Upper lobe of left lung (tissue), 4 donors: Measurements from ENCODE around the gene STARD7.

Source experiments
- CTCF ChIP-seq, 6 experiments: fragments of 450-650 bp in 4 of 6; fragments of 200-600 bp in 2 of 6; sonication (generic) in 2 of 6; IDR thresholded peaks; one replicate each; pipeline ENCODE4 v1.5.1; 2016 to 2019; ENCODE audit warnings: antibody characterized with exemption in 6 of 6
- POLR2A ChIP-seq, 4 donors: fragments of 450-650 bp; IDR thresholded peaks; one replicate each; pipeline ENCODE4 v1.5.1; 2016 to 2017; ENCODE audit warnings: antibody characterized with exemption in 4 of 4, mild to moderate bottlenecking in 2 of 4

DNA sequence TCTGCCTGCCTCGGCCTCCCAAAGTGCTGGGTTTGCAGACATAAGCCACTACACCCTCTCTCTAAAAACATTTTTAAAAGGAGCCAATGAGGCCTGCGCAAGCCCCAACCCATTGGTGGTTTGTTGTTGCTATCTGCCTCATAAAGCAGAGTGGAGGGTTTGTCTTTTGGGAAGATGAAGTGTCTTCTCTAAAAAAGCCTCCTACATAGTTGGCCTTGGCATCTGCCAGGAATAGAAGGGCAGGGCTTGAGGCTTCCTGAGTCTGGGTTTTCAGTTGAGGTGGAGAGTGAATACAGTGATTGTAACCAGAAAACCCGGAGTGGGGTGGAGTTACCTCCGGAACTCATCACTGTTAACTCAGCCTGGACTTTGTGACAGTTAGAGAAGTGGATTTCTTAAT lies 5.9 kb upstream of the STARD7 start:
- TF ChIP-seq CTCF (IDR thresholded peaks at IDR 0.05) (no peak), POLR2A (IDR thresholded peaks at IDR 0.05) (no peak)
